HepG2 (cell line): Measurements from ENCODE around the gene MLLT11. TPM values are rescaled to one million over a fixed set of nuclear protein-coding genes. Genes with fewer than 3 reads are reported as not detected.

Source experiments
- ARNT2 ChIP-seq: sonication (generic); formaldehyde crosslinking; IDR thresholded peaks from 2 replicates; pipeline ENCODE4 v1.8.0; 2022; ENCODE audit warnings: mild to moderate bottlenecking, low read depth, missing genetic modification reagents, moderate library complexity
- ATF5 ChIP-seq: sonication (generic); formaldehyde crosslinking; IDR thresholded peaks from 2 replicates; pipeline ENCODE4 v1.4.0; 2020; ENCODE audit warnings: mild to moderate bottlenecking, low read depth, missing genetic modification reagents
- CHCHD3 ChIP-seq: sonication (generic); formaldehyde crosslinking; IDR thresholded peaks from 2 replicates; pipeline ENCODE4 v1.8.0; 2022; ENCODE audit warnings: mild to moderate bottlenecking, missing genetic modification reagents, moderate library complexity
- ERF ChIP-seq: IDR thresholded peaks from 2 replicates; pipeline ENCODE4 v1.6.1; 2018; ENCODE audit warnings: missing biosample characterization, missing genetic modification reagents
- FOXA3 ChIP-seq: IDR thresholded peaks from 2 replicates; pipeline ENCODE4 v1.6.1; 2016; ENCODE audit warnings: missing genetic modification reagents, missing compliant biosample characterization
- GFI1 ChIP-seq: sonication (generic); formaldehyde crosslinking; IDR thresholded peaks from 2 replicates; pipeline ENCODE4 v1.5.0; 2020; ENCODE audit warnings: missing genetic modification reagents, mild to moderate bottlenecking, borderline replicate concordance
- KDM1A ChIP-seq: IDR thresholded peaks from 2 replicates; pipeline ENCODE4 v1.6.1; 2016; ENCODE audit warnings: missing compliant biosample characterization
- MED8 ChIP-seq: sonication (generic); formaldehyde crosslinking; IDR thresholded peaks from 2 replicates; pipeline ENCODE4 v1.8.1; 2023; ENCODE audit warnings: mild to moderate bottlenecking, missing genetic modification reagents; ENCODE audit not compliant: insufficient replicate concordance
- MIER2 ChIP-seq: IDR thresholded peaks from 2 replicates; pipeline ENCODE4 v1.6.1; 2016; ENCODE audit warnings: missing biosample characterization, missing genetic modification reagents
- PPARG ChIP-seq: conservative IDR thresholded peaks from 2 replicates; pipeline ENCODE4 v1.6.1; 2016; ENCODE audit warnings: missing biosample characterization, missing genetic modification reagents
- PRPF4 ChIP-seq: fragments of 200-400 bp; formaldehyde crosslinking; IDR thresholded peaks from 2 replicates; pipeline ENCODE4 v1.6.1; 2016; ENCODE audit warnings: low read length, low read depth; ENCODE audit not compliant: poor library complexity, severe bottlenecking
- RBFOX2 ChIP-seq: fragments of 200-400 bp; formaldehyde crosslinking; IDR thresholded peaks from 2 replicates; pipeline ENCODE4 v1.6.1; 2017; ENCODE audit warnings: low read depth, mild to moderate bottlenecking, low read length
- STAG1 ChIP-seq: sonication (generic); formaldehyde crosslinking; IDR thresholded peaks from 2 replicates; pipeline ENCODE4 v1.4.0; 2020; ENCODE audit warnings: missing genetic modification reagents
- THAP8 ChIP-seq: sonication (generic); formaldehyde crosslinking; IDR thresholded peaks from 2 replicates; pipeline ENCODE4 v1.5.1; 2020; ENCODE audit warnings: missing genetic modification reagents, mild to moderate bottlenecking, borderline replicate concordance
- ZBTB21 ChIP-seq: sonication (generic); formaldehyde crosslinking; IDR thresholded peaks from 2 replicates; pipeline ENCODE4 v1.4.0; 2020; ENCODE audit warnings: missing genetic modification reagents
- ZBTB34 ChIP-seq: sonication (generic); formaldehyde crosslinking; IDR thresholded peaks from 2 replicates; pipeline ENCODE4 v1.8.0; 2022; ENCODE audit warnings: mild to moderate bottlenecking, missing genetic modification reagents
- ZBTB8A ChIP-seq: sonication (generic); formaldehyde crosslinking; IDR thresholded peaks from 2 replicates; pipeline ENCODE4 v1.4.0; 2020; ENCODE audit warnings: mild to moderate bottlenecking, low read depth, missing genetic modification reagents, borderline replicate concordance
- ZNF10 ChIP-seq: sonication (generic); formaldehyde crosslinking; IDR thresholded peaks from 2 replicates; pipeline ENCODE4 v1.4.0; 2020; ENCODE audit warnings: mild to moderate bottlenecking, low read depth, missing genetic modification reagents, borderline replicate concordance
- ZNF687 ChIP-seq: sonication (generic); formaldehyde crosslinking; IDR thresholded peaks from 2 replicates; pipeline ENCODE4 v1.5.1; 2020; ENCODE audit warnings: mild to moderate bottlenecking, missing genetic modification reagents, moderate library complexity
- polyA plus RNA-seq, 8 experiments: library from polyadenylated mRNA; depleted of rRNA in 3 of 8; stranded (reverse) in 7 of 8; unstranded in 1 of 8; fragments of >200 nt; fragmentation: Illumina TruSeq in 4 of 8; extraction: Trizol in 4 of 8; gene quantifications; 2 replicates each; pipeline versions ENCODE4 v1.2.1 to v1.2.3, GENCODE V29; 2011 to 2016; ENCODE audit warnings: low read depth in 4 of 8, missing spikeins in 1 of 8, mixed read lengths in 1 of 8; ENCODE audit not compliant: insufficient read depth in 1 of 8
- total RNA-seq, 5 experiments: library from RNA; depleted of rRNA; stranded (reverse); fragments of >200 nt; fragmentation: Illumina TruSeq; extraction: Trizol; gene quantifications; 2 replicates each; pipeline ENCODE4 v1.2.3, GENCODE V29; 2016; ENCODE audit warnings: low read depth in 1 of 5

Gene MLLT11
- total and polyA plus RNA-seq, 2 of the 13 experiments (the other 11 are each of a cell fraction or from before 2014, with no cell fraction given): 0.21 to 0.22 TPM

GRCh38 chr1:151059109-151060006 is 839 bp upstream of the MLLT11 start, which contains the start of gene CDC42SE1 (continued):
- TF ChIP-seq ZNF687 (CRISPR knock-in tag) (peak; percentile 85), ARNT2 (CRISPR knock-in tag) (peak; percentile 56; the same call in 1 of the 2 replicates), GFI1 (CRISPR knock-in tag) (peak; percentile 52; the same call in 1 of the 2 replicates), MED8 (peak; percentile 56), RBFOX2 (peak; percentile 90), PRPF4 (no peak), ERF (CRISPR knock-in tag) (peak; percentile 74), MIER2 (no peak), ATF5 (CRISPR knock-in tag) (no peak), THAP8 (CRISPR knock-in tag) (no peak), FOXA3 (peak; percentile 51), KDM1A (CRISPR knock-in tag) (no peak), STAG1 (CRISPR knock-in tag) (peak; percentile 34), ZBTB21 (no peak), ZNF10 (CRISPR knock-in tag) (no peak), CHCHD3 (no peak), ZBTB8A (no peak), PPARG (CRISPR knock-in tag) (no peak; the same call in 1 of the 2 replicates), ZBTB34 (CRISPR knock-in tag) (no peak)
